OCI-LY3 (cell line): ENCODE data around the gene RASA4.
"Not testable (repeated sequence)": the region's sequence is repeated elsewhere in the genome, so short reads cannot be mapped to it uniquely, and the experiment has no call there.

Experiments
- H2AFZ ChIP-seq: fragments of 200-600, 300-600 bp; shearing (Covaris generic); 2 replicates; pipeline ENCODE4 v1.6.0; 2014; ENCODE audit warnings: antibody characterized with exemption, low read depth, low read length
- H3K27ac ChIP-seq: fragments of 200-600, 300-600 bp; sonication (generic); 2 replicates; pipeline ENCODE4 v1.5.1; 2014; ENCODE audit warnings: mild to moderate bottlenecking, low read length, moderate library complexity, mixed read lengths
- H3K27me3 ChIP-seq: fragments of 200-600, 300-600 bp; sonication (generic); 2 replicates; pipeline ENCODE4 v1.6.1; 2014; ENCODE audit warnings: low read depth, low read length, mixed read lengths
- H3K36me3 ChIP-seq: fragments of 200-600, 300-600 bp; sonication (generic); replicated peaks from 2 replicates; pipeline ENCODE3; 2014; ENCODE audit warnings: low read depth, low read length, mixed read lengths
- H3K4me1 ChIP-seq: fragments of 300-600, 200-600 bp; sonication (generic); 2 replicates; pipeline ENCODE4 v1.6.1; 2014; ENCODE audit warnings: low read length, mixed read lengths
- H3K4me2 ChIP-seq: fragments of 200-600, 300-600 bp; sonication (generic); 2 replicates; pipeline ENCODE4 v1.6.1; 2014; ENCODE audit warnings: low read length, mixed read lengths
- H3K4me3 ChIP-seq: fragments of 300-600, 200-600 bp; sonication (generic); 2 replicates; pipeline ENCODE4 v1.5.1; 2014; ENCODE audit warnings: antibody characterized with exemption, mild to moderate bottlenecking, low read length, moderate library complexity
- H3K79me2 ChIP-seq: fragments of 300-600, 200-600 bp; shearing (Covaris generic); 2 replicates; pipeline ENCODE4 v1.6.1; 2014; ENCODE audit warnings: mild to moderate bottlenecking, low read length, mixed read lengths
- H3K9ac ChIP-seq: fragments of 300-600, 200-600 bp; shearing (Covaris generic); 2 replicates; pipeline ENCODE4 v1.6.0; 2014; ENCODE audit warnings: mild to moderate bottlenecking, low read length, moderate library complexity
- H3K9me3 ChIP-seq: fragments of 200-600, 300-600 bp; shearing (Covaris generic); 2 replicates; pipeline ENCODE4 v1.6.1; 2014; ENCODE audit warnings: low read length, mixed read lengths; ENCODE audit not compliant: insufficient read depth
- H4K20me1 ChIP-seq: fragments of 200-600, 300-600 bp; sonication (generic); 2 replicates; pipeline ENCODE4 v1.6.1; 2016; ENCODE audit warnings: low read length, mixed read lengths; ENCODE audit not compliant: insufficient read depth

RASA4 gene

GRCh38 chr7:102630622-102631021 lies 14.1 kb upstream of the RASA4 start:
- not testable (repeated sequence) for H3K27ac ChIP-seq

GRCh38 chr7:102627271-102627904 lies 10.8 kb upstream of the RASA4 start:
- not testable (repeated sequence) for H3K4me3 ChIP-seq, H3K9ac ChIP-seq, H3K27me3 ChIP-seq, H4K20me1 ChIP-seq, H2AFZ ChIP-seq, H3K4me2 ChIP-seq, H3K4me1 ChIP-seq, H3K27ac ChIP-seq, H3K79me2 ChIP-seq, H3K36me3 ChIP-seq, H3K9me3 ChIP-seq

More at GRCh38 chr7:102630622-102631021, 14.1 kb upstream of the RASA4 start:
- H3K27me3 ChIP-seq, H3K4me1 ChIP-seq, H3K4me2 ChIP-seq, H3K9ac ChIP-seq, H3K79me2 ChIP-seq, H4K20me1 ChIP-seq, H2AFZ ChIP-seq, H3K36me3 ChIP-seq, H3K4me3 ChIP-seq, H3K9me3 ChIP-seq: not testable (repeated sequence)

GRCh38 chr7:102618122-102618521 lies 1.6 kb upstream of the RASA4 start:
- not testable (repeated sequence) for H3K4me3 ChIP-seq, H3K9ac ChIP-seq, H4K20me1 ChIP-seq

GRCh38 chr7:102615930-102616329 lies 626 bp downstream of the RASA4 start:
- not testable (repeated sequence) for H4K20me1 ChIP-seq, H2AFZ ChIP-seq, H3K27ac ChIP-seq, H3K36me3 ChIP-seq, H3K4me2 ChIP-seq, H3K79me2 ChIP-seq, H3K9ac ChIP-seq, H3K4me1 ChIP-seq, H3K9me3 ChIP-seq, H3K4me3 ChIP-seq, H3K27me3 ChIP-seq

More at GRCh38 chr7:102618122-102618521, 1.6 kb upstream of the RASA4 start:
- H2AFZ ChIP-seq, H3K79me2 ChIP-seq, H3K4me1 ChIP-seq, H3K27ac ChIP-seq, H3K27me3 ChIP-seq, H3K9me3 ChIP-seq, H3K4me2 ChIP-seq, H3K36me3 ChIP-seq: not testable (repeated sequence)

- not testable (repeated sequence) for H3K79me2 ChIP-seq, H3K36me3 ChIP-seq
These were observed 1.7 kb downstream of the RASA4 start for GRCh38 chr7:102614873-102615272.

GRCh38 chr7:102614346-102614697 lies 2.2 kb downstream of the RASA4 start:
- H3K27ac ChIP-seq, H3K36me3 ChIP-seq, H3K9ac ChIP-seq, H3K4me1 ChIP-seq, H3K79me2 ChIP-seq, H3K9me3 ChIP-seq, H3K4me3 ChIP-seq, H2AFZ ChIP-seq, H3K27me3 ChIP-seq, H4K20me1 ChIP-seq, H3K4me2 ChIP-seq: not testable (repeated sequence)

More at GRCh38 chr7:102614873-102615272, 1.7 kb downstream of the RASA4 start:
- not testable (repeated sequence) for H2AFZ ChIP-seq, H3K4me1 ChIP-seq, H3K27ac ChIP-seq, H3K9ac ChIP-seq, H3K4me2 ChIP-seq, H3K27me3 ChIP-seq, H3K4me3 ChIP-seq, H3K9me3 ChIP-seq, H4K20me1 ChIP-seq

GRCh38 chr7:102613575-102614345 lies 2.8 kb downstream of the RASA4 start:
- peak overlapping the region; percentile 84 for H3K27ac ChIP-seq
- H3K4me2 ChIP-seq: peak overlapping the region; percentile 68
- not testable (repeated sequence) for H3K4me1 ChIP-seq

GRCh38 chr7:102611675-102612325 lies 4.8 kb downstream of the RASA4 start:
- H4K20me1 ChIP-seq, H3K27me3 ChIP-seq, H3K9me3 ChIP-seq, H3K79me2 ChIP-seq, H3K36me3 ChIP-seq, H3K4me1 ChIP-seq, H2AFZ ChIP-seq: not testable (repeated sequence)
- Histone ChIP-seq H3K9ac (peak overlapping the region; percentile 50; the same call in 1 of the 2 replicates), H3K4me2 (peak overlapping the region; percentile 57), H3K4me3 (peak overlapping the region; percentile 59), H3K27ac (peak overlapping the region; percentile 64)

More at GRCh38 chr7:102613575-102614345, 2.8 kb downstream of the RASA4 start:
- not testable (repeated sequence) for H3K27me3 ChIP-seq, H3K79me2 ChIP-seq, H4K20me1 ChIP-seq, H3K9me3 ChIP-seq, H3K36me3 ChIP-seq, H2AFZ ChIP-seq
- peak overlapping the region; percentile 61; the same call in 1 of the 2 replicates for H3K4me3 ChIP-seq
- H3K9ac ChIP-seq: peak overlapping the region; percentile 66; the same call in 1 of the 2 replicates

GRCh38 chr7:102611013-102611674 lies 5.4 kb downstream of the RASA4 start:
- not testable (repeated sequence) for H3K9ac ChIP-seq, H3K9me3 ChIP-seq, H3K36me3 ChIP-seq, H2AFZ ChIP-seq, H3K4me1 ChIP-seq, H3K4me2 ChIP-seq, H3K27me3 ChIP-seq, H4K20me1 ChIP-seq, H3K4me3 ChIP-seq, H3K27ac ChIP-seq, H3K79me2 ChIP-seq
